GM19438 (cell line): ENCODE results near the gene IL2RA.
"Not testable (repeated sequence)": the region's sequence is repeated elsewhere in the genome, so short reads cannot be mapped to it uniquely, and the experiment has no call there.

ENCODE experiments used
- ATAC-seq: cut with Tn5 transposase; IDR thresholded peaks from one replicate; pipeline ENCODE4 v1.9.1; 2021; ENCODE audit warnings: low read depth; ENCODE audit not compliant: unreplicated experiment

IL2RA gene

GRCh38 chr10:6062101-6062771, at the start of gene IL2RA:
IL2RA (minus strand) TSS chr10:6062367; CDS start chr10:6062151, 216 bp downstream.
- no peak for ATAC-seq

GRCh38 chr10:6110136-6110535, 48.0 kb upstream of the IL2RA start:
- no peak for ATAC-seq

- ATAC-seq = no peak
These were observed 47.2 kb upstream of the IL2RA start for GRCh38 chr10:6109444-6109775.

- no peak for ATAC-seq
These were observed 46.7 kb upstream of the IL2RA start for GRCh38 chr10:6108631-6109443.

GRCh38 chr10:6108072-6108471, 45.9 kb upstream of the IL2RA start:
- ATAC-seq = no peak

GRCh38 chr10:6107616-6108015, 45.4 kb upstream of the IL2RA start:
- not testable (repeated sequence) for ATAC-seq

GRCh38 chr10:6103591-6103990, 41.4 kb upstream of the IL2RA start:
- ATAC-seq = no peak

- ATAC-seq = no peak
These were observed 40.0 kb upstream of the IL2RA start for GRCh38 chr10:6102128-6102527.

- no peak for ATAC-seq
These were observed 39.0 kb upstream of the IL2RA start for GRCh38 chr10:6101181-6101580.

GRCh38 chr10:6100370-6100769, 38.2 kb upstream of the IL2RA start:
- no peak for ATAC-seq

GRCh38 chr10:6098156-6098555, 36.0 kb upstream of the IL2RA start:
- ATAC-seq = no peak

GRCh38 chr10:6097063-6097462, 34.9 kb upstream of the IL2RA start:
- ATAC-seq = no peak

- ATAC-seq = no peak
These were observed 33.8 kb upstream of the IL2RA start for GRCh38 chr10:6095810-6096570.

- no peak for ATAC-seq
These were observed 30.6 kb upstream of the IL2RA start for GRCh38 chr10:6092731-6093130.

GRCh38 chr10:6091630-6092029, 29.5 kb upstream of the IL2RA start:
- no peak for ATAC-seq

- ATAC-seq = peak; percentile 1
These were observed 27.4 kb upstream of the IL2RA start for GRCh38 chr10:6089334-6090219.

GRCh38 chr10:6088721-6089333, 26.7 kb upstream of the IL2RA start, which contains the start of gene RBM17:
RBM17 (plus strand) TSS chr10:6089034; CDS start chr10:6097066, 8,032 bp downstream.
- peak; percentile 78 for ATAC-seq

GRCh38 chr10:6086375-6087233, 24.4 kb upstream of the IL2RA start:
- ATAC-seq = peak; percentile 47
